NCI-H2081 (cell line): ENCODE results near the gene CHST11.

Source experiments
- DNase-seq, 2 experiments: peaks; one replicate each; lab custom pipeline; 2025; lab: John Stamatoyannopoulos, UW

CHST11 gene

GRCh38 chr12:104504146-104504545, 47.4 kb downstream of the CHST11 start:
- no peak for DNase-seq

- DNase-seq: peak in 1 of 2 experiments; percentile 82
Observed at GRCh38 chr12:104505095-104505818, 48.5 kb downstream of the CHST11 start.

GRCh38 chr12:104506676-104507401, 50.1 kb downstream of the CHST11 start:
- peak; percentile 78 to 91 for DNase-seq

GRCh38 chr12:104507672-104508071, 50.9 kb downstream of the CHST11 start:
- no peak for DNase-seq

- DNase-seq: no peak
Observed at GRCh38 chr12:104508752-104509446, 52.2 kb downstream of the CHST11 start.

- DNase-seq: no peak
Observed at GRCh38 chr12:104510145-104510872, 53.6 kb downstream of the CHST11 start.

- no peak for DNase-seq
Observed at GRCh38 chr12:104510873-104511440, 54.2 kb downstream of the CHST11 start.

GRCh38 chr12:104513681-104514080, 56.9 kb downstream of the CHST11 start:
- DNase-seq: no peak

GRCh38 chr12:104514092-104514810, 57.5 kb downstream of the CHST11 start:
- no peak for DNase-seq

GRCh38 chr12:104515899-104516298, 59.2 kb downstream of the CHST11 start:
- no peak for DNase-seq

GRCh38 chr12:104516821-104517220, 60.1 kb downstream of the CHST11 start:
- no peak for DNase-seq

- DNase-seq: no peak
Observed at GRCh38 chr12:104517880-104518279, 61.1 kb downstream of the CHST11 start.

- DNase-seq: peak; percentile 45 to 81
Observed at GRCh38 chr12:104519190-104520019, 62.7 kb downstream of the CHST11 start.

GRCh38 chr12:104520242-104520900, 63.6 kb downstream of the CHST11 start:
- no peak for DNase-seq

- DNase-seq: no peak
Observed at GRCh38 chr12:104521731-104522130, 65.0 kb downstream of the CHST11 start.

- no peak for DNase-seq
Observed at GRCh38 chr12:104522985-104523722, 66.4 kb downstream of the CHST11 start.

GRCh38 chr12:104524034-104524832, 67.5 kb downstream of the CHST11 start:
- peak; percentile 83 to 94 for DNase-seq

- DNase-seq: no peak
Observed at GRCh38 chr12:104526320-104526719, 69.6 kb downstream of the CHST11 start.
